ENCODE measurements around the gene ARL10.

ARL10 gene

DNA sequence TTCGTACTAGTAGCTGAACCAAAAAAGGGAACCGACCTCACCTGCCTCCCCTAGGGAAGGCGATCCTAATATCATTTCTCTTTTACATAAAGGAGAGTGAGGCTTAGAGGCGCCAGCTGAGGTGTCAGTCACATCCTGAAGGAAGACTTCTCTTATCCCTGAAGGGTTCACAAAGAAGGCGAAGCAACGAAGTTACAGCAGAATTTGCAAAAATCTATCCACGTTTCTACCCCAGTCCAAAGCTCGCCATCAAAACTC is 3.1 kb upstream of the ARL10 start:
- no peak for DNase-seq

DNA sequence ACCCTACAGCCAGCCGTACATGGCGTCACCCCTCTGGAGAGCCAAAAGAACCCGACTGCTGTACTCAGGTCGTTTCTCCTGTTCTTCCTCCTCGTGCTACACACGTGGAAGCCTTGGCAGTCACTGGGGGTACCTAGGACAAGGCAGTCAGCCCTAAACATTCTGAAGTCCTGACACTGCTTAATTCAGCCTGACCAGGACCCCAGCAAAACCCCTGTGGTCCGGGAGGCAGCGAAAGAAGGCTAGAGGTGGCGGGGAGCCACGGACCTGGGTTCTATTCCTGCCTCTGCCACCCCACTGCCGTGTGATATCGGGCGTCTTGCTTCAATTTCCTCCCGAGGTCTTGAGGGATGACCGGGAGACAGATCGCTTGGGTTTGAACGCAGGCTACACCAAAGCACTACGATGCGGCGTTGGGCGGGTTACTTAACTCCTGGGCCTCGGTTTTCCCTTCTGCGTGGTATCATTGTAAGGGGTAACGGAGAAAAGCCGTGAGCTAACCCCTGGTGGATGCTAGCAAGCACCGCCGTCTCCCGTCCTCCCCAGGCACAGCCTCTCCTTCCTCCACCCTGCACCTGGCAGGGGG is 429 bp upstream of the ARL10 start:
- DNase-seq = no peak

DNA sequence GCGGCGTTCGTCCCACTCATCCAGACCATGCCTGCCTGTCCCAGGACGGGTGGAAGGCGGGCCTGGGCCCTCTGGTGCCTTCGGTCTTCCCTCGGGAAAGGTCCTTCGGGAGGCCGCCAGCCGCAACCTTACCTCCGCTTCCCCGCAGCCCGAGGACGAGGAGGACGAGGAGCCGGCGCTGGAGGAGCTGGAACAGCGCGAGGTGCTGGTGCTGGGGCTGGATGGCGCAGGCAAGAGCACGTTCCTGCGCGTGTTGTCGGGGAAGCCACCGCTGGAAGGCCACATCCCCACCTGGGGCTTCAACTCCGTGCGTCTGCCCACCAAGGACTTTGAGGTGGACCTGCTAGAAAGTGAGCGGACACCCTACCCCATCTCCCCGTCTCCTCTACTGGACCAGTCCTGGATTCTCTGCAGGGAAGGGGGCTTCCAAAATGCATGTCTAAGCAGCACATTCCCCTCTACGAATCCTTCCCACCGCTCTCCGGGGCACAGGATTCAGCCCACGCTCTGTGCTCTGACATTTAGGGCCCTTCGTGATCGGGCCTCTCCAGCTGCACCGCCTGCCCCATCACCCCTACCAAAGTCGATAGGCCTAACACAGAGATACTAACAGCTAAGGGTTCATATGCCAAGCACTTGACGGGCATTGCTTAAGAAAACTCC is 1.1 kb downstream of the ARL10 start:
- no peak for DNase-seq

DNA sequence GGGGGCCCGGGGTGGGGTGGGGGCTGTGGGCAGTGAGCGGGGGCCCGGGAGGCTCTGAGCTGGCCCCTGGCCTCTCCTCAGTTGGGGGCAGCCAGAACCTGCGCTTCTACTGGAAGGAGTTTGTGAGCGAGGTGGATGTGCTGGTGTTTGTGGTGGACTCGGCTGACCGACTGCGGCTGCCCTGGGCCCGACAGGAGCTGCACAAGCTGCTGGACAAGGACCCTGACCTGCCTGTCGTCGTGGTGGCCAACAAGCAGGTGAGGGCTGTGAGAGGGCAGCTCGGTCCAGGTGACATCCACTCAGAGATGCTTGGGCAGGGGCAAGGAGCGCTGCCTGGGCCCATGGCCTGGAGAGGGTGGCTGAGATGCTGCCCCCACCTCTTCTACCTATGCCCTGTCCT is 3.4 kb downstream of the ARL10 start:
- no peak for DNase-seq

DNA sequence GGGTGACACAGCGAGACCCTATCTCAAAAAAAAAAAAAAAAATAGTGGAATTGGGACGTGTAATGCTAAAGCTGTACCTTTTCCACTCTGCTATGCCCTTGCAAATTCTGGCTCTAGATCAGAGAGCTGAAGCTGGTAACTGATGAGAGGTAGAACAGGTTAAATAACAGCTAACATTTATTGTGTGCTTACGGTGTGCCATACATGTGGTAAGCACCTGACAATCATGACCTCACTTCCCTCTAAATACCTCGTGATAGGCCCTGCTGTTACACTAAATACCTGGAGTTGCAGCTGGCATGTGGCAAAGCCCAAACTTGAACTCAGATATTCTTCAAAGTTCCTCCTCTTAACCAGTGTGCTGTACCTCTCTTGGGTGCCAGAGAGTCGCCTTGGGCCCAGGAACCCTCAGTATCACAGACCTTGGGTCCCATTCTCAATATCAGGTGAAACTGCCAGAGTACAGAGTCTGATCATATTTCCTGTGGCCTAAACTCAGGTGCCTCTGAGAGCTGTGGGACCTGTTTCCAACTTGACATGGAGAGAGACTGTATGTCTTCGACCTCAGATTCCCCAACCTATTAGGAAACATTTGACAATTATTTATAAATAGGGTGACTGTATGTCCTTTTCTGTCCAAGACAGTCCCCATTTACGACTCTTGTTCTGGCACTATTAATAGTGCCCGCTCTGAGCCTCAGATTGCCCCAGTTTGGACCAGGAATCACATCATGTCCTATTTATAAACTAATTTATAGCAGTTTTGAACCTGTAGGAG is 4.8 kb downstream of the ARL10 start:
- DNase-seq = no peak

DNA sequence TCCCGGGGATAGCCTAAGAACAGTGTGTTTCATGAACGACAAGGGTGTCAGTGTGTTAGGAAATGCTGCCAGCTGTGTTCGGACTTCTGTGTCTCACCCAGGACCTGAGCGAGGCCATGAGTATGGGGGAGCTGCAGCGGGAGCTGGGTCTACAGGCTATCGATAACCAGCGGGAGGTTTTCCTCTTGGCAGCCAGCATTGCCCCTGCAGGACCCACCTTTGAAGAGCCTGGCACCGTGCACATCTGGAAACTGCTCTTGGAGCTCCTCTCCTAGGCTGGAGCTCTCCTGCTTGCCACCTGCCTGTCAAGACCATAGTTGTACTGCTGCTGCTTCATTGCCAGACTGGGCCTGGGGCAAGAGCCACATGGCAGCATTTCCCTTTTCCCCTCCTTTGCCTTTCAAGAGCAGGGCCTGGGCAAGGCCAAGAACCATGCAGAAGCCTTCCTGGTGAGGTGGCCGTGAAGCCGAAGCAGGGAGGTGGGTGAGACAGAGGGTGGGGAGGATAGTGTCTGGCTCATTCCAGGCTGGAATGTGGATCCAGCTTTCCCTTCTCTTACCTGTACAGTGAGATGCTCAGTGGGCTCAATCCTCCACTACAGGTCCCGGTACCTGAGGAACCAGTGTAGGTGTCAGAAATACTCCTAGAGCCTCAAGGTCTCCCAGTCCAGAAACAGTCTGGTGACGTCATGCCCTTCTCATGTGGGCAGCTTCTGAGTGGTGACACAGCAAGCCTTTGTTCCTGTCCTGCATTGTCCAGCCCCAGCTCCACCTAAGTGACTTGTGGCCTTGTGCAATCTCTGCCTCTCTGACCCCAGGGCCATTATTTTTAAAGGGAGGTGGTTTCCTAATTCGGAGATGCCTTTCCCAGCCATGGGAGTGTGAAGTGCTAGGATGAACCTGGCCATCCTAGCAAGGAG is 6.6 kb downstream of the ARL10 start:
- no peak for DNase-seq

DNA sequence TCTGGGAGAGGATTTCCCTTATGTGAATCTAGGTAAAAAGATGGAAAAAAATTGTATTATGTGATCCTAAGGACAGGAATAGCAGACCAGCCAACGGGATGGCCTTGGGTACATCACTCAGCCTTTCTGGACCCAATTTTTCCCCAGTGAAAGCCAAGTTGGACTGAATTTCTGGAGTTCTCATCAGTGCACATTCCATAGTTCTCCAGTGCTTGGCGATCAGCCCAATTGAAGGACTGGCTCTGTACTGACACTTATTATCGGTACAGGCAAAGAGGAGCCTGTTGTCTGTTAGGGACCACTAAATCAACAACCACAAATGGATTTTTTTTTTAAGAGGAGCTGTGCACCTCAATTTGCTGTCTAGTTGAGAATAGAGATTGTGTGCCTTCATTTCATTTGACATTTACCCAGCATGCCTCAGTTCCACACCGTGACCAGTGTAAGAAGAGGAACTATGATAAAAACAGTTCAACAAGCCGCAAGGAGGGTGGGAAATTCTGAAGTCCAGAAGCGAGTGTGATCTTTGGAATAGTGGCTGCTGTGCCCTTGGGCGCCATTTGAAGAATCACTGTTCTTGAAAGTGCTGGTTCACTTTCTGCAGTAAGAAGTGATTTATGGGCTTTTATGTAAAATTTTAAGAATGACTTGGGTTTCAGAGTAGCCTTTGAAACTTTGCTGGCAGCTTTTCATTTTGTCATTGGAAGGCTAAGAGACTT is 8.0 kb downstream of the ARL10 start:
- peak; percentile 14 for DNase-seq

DNA sequence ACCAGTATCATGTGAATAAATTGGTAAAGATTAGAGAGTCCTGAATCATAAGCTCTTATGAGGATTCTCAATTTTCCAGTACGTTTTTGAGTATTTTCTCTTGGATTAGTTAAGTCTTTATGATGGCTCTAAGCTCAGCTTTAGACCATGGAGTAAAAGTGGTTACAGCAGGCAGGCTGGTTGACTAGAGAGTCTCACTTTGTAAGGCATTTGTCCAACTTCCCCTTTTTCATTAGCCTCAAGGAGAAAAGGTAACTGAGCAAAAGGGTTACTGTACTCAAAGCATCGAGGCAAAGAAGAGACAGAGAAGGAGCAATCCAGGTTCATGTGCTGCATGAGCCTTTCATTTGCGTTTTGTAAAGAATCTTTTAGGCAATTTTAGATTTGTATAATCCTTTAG is 14.6 kb downstream of the ARL10 start:
- DNase-seq = no peak

DNA sequence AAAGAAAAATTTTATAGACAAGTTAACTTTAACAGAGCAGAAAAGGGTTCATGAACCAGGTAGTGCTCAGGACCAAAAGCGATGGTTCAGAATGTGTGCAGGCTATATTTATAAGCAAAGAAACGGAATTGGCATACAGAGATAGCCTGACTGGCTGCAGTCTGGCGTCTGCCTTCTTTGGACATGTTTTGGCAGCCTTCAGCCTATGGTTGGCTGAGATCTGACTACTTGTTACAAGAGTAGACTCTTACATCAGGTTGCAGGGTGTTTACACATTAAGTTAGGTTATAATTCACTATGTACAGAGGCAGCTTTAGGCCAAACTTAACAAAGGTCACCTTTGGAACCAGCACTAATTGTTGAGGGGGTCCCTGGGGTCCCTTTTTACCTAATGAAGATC is 16.1 kb downstream of the ARL10 start:
- DNase-seq = no peak

DNA sequence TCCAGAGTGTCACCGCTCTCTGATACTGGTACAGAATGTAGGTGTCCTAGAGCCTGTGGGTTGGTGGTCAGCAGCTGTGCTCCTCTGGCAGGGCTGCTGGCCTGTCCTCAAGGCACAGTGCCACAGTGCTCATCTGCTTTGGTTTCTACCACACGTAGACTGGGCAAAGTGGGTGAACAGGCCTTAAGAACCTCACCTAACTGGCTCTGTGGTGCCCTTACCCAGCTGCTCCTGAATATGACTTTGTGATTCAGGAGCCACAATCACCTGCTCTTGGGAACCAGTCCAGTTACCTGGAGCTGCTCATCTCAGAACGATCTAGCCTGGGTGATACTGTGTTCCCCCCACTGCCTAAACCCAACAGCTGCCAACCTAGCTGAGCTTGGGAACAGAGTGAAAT is 16.7 kb downstream of the ARL10 start:
- DNase-seq = no peak

DNA sequence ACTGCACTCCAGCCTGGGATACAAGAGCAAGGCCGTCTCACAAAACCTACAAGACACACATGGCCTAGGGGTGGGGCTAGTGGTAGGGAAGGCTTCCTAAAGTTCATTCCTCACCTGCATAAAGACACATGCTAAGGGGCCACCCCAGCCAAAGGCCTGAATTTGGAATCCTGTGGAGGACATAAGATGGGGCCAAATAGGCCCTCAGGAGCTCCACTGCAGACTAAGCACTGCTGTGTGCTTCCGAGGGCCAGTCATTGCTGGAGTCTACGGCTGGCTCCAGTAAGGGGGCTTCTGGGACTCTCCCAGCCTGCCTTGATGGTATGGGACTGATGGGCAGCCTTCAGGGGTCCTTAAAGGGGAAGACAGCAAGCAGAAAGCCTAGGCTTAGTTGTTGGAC is 17.4 kb downstream of the ARL10 start:
- no peak for DNase-seq

DNA sequence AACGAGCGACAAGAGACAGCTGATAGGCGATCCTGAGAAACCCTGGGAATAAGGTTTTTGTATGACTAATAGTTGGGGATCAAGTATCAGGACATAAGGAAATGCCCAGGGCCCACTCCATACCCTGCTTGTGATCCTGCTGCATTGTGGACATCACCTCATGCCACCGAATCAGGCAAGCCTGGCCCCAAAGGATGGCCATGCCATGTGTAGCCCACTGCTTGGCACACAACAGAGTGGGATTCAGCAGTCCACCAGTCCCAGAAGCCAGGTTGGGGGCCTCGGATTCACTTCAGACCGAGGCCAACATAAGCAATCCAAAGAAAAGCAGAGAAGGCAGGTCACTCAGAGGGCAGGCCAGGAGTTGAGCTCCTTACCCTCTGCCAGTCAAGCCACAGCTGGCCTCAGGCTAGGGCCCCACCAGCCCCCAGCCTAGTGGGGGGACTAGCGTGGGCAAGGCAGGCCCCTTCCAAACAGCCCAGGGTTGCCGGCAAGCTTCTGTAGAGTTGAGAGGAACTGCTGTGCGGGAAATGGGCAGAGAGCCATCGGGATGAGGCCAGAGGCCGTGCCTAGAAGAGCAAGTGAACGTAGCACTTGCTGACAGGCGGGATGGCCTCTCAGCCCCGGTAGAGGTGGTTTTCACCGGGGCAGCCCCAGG is 18.1 kb downstream of the ARL10 start:
- no peak for DNase-seq

DNA sequence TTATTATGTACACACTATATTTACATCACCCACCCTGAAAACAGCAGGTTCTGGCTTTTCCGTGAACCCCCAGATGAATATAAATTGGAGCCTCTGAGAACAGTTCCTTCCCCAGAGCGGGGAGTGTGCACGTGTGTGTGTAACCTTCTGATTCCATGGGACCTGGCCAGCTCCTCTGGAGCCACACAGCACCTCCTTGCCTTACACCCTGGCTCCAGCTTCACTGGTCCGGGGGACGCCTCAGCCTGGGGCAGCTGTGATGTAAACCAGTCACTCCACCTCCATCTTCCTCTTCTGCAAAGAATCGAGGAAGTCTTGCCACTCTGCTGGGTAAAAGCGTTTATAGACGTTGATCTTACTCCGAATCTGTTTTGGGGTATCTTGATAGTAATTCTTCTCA is 18.7 kb downstream of the ARL10 start:
- no peak for DNase-seq

DNA sequence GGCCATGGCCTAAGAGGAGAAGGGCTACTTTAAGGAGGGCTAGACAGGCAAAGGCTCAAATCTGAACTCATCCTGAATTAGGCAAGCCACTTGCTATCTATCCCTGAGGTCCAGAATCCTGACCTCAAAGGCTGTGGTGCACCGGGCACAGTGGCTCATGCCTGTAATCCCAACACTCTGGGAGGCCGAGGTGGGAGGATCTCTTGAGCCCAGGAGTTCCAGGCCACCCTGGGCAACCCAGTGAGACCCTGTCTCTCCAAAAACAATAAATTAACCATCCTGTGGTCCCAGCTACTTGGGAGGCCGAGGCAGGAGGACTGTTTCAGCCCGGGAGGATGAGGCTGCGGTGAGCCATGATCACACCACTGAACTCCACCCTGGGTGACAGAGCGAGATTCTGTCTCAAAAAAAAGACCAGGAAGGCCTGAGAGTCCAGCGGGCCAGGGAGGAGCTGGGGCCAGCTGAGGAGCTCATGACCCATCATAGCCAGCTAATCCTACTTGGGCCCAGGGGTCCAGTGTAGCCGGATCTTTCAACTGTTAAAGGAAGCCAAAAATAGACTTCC is 19.2 kb downstream of the ARL10 start:
- DNase-seq = no peak

DNA sequence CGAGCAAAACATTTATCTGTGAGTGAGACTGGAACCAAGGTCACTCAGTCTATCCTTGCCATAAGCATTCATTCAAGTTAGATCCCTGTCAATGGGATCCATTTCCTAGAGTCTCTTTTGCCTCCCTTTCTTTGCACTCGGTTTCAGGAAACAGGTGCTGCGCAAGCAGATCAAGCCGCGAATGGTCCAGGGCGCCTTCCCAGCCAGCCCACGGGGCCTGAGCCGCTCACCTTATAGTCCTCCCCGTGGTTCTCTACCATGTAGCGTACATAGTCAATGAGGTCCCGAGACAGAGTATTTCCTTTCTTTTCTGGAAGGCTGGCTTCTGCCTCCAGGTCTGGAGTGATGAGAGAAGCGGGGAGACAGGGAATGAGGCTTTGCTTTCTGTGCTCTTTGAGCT is 19.7 kb downstream of the ARL10 start:
- DNase-seq = no peak

DNA sequence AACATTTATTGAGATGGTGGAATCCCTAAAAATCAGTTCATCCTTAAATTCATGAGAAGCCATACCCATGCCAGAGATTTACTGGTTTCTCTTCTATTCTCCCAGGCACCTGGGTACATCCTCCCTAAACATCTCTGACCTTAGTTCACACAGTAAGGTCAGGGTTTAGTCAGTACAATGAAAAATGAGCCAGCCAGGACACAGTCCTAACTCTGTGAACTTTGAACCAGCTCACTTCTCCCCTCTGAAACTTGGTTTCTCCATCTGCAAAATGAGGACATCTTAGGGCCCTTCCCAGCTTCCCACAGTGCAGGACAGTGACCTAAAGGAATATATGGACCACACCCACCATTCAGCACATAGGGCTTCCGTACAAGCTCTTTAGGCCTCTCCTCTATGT is 21.2 kb downstream of the ARL10 start:
- DNase-seq = no peak

DNA sequence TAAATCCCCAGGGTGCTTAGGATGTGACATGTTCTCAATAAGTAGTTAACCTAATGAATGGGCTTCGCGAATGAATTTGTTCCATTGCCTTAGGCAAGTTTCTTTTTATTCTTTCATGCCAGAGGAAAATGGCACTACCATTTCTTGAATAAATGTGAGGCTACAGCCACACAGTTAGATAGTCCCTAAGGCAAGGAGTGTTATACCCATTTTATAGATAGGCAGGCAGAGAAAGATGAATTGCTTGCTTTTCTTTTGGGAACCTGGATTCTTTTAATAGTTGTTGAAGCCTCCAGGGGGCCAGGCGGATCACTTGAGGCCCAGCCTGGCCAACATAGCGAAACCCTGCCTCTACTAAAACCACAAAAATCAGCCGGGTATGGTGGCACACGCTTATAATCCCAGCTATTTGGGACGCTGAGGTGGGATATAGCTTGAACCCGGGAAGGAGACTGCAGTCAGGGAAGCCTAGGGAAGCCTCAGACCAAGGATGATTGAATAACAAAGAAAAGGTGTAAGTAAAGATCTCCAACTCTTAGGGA is 22.2 kb downstream of the ARL10 start:
- no peak for DNase-seq

DNA sequence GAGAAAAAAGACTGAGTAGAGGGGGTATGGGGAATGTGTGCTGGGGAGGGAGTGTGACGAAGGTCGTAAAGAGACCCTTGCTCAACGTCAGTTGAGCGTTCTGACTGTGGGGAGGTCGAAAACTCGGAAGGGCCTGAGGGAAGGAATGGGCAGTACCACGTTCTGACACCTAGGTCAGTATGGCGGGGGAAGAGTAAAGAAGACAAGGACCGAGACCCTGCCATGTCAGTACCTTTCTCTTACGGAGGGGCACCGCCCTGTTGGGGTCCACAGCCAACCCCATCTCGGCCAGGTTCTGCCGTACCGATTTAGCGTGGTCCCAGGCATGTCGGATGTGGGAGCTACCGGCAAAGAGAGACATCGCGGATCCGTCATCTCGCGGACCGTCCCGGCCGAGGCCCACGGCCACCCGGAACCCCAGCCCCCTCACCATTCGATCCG is 22.7 kb downstream of the ARL10 start:
- no peak for DNase-seq

DNA sequence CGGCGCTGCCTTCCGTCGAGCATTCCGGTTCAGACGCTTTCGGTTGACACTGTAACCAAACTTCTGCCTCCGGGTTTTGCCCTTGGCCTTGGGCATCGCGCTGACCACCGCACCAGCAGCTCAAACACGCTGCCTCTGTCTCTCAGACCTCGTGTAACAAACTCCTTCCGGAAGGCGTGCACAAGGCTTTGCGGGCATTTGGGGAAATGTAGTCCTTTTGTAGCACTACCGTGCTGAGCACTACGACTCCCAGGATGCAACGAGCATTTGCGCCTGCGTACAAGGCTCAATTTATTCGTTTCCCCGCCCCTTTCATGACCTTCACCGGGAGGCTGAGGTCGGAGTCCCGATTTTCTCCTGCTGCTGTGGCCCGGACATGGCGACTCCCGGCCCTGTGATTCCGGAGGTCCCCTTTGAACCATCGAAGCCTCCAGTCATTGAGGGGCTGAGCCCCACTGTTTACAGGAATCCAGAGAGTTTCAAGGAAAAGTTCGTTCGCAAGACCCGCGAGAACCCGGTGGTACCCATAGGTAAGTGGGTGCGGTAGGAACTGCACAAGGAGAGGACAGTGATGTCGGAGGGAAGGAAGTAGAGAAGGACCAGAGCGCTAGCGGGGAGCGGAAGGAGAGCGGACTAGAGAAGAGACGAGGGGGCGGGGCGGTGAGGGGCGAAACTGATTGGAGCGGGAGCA is 23.3 kb downstream of the ARL10 start, which contains the start of the genes HIGD2A and NOP16:
HIGD2A (plus strand) TSS at position 308 of the 691 bp plus-strand sequence; CDS start at position 377, 69 bp downstream.
NOP16 (minus strand) TSS at position 155 of the 691 bp plus-strand sequence; CDS start at position 96, 59 bp downstream.
- peak; percentile 99 for DNase-seq

All from fibroblast of upper back skin (primary cell).